ENCODE results near the gene NFKBIB.

DNA sequence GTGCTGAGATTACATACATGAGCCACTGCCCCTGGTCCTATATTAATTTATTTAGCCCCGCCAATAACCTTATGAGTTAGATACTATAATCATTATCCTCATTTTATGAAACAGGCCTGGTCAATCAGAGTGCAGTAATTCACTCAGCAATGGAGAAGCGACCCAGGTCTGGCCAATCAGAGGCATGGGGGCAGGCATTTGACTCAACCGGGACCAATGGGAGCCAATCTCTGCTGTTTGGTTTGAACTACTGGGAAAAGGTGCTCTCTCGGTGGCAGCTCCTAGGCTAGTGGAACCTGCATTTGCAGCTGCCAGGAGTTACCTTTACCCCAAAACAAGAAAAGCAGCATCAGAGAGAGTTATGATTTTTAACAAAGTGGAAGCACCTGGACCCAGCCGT is 6.9 kb upstream of the NFKBIB start:
- TF ChIP-seq CTCF (IDR thresholded peaks at IDR 0.05) (no peak), POLR2A (IDR thresholded peaks at IDR 0.05) (no peak)
